ENCODE results near the gene ALOXE3. TPM values are rescaled to one million over a fixed set of nuclear protein-coding genes. Genes with fewer than 3 reads are reported as not detected.

ALOXE3 gene
- total RNA-seq, 1 donor from 2014 or later, result not detected

- Histone ChIP-seq H3K4me1 (ENCODE audit: control insufficient read depth in 3 of 3, insufficient read depth in 3 of 3, low read length in 3 of 3) (peaks cover 0 to 7% (median 0%) of the 10 kb centered on the region in 3 donors), H3K36me3 (ENCODE audit: control insufficient read depth in 3 of 3, insufficient read depth in 3 of 3, low read length in 3 of 3) (no peaks in the 10 kb centered on the region), H3K27ac (ENCODE audit: low read depth, low read length) (no peak overlapping the region), H3K9me3 (ENCODE audit: control insufficient read depth in 3 of 3, low read length in 3 of 3) (no peaks in the 10 kb centered on the region), H3K4me3 (ENCODE audit: low read length in 3 of 3) (no peak overlapping the region), H3K27me3 (ENCODE audit: control insufficient read depth in 3 of 3, insufficient read depth in 3 of 3, low read length in 3 of 3) (peaks cover 18 to 26% (median 26%) of the 10 kb centered on the region in 3 donors), H3K9ac (ENCODE audit: low read depth in 1 of 3, low read length in 3 of 3) (no peak overlapping the region)
These were observed 62.5 kb downstream of the ALOXE3 start for GRCh38 chr17:8055851-8056231.

GRCh38 chr17:8053600-8053999 lies 64.7 kb downstream of the ALOXE3 start:
- H3K36me3 ChIP-seq (ENCODE audit: control insufficient read depth in 3 of 3, insufficient read depth in 3 of 3, low read length in 3 of 3), result no peaks in the 10 kb centered on the region
- no peaks in the 10 kb centered on the region for H3K9me3 ChIP-seq (ENCODE audit: control insufficient read depth in 3 of 3, low read length in 3 of 3)
- peaks cover 11 to 17% (median 11%) of the 10 kb centered on the region in 3 donors for H3K27me3 ChIP-seq (ENCODE audit: control insufficient read depth in 3 of 3, insufficient read depth in 3 of 3, low read length in 3 of 3)
- no peak overlapping the region for H3K27ac ChIP-seq (ENCODE audit: low read depth, low read length)
- peaks cover 0 to 7% (median 0%) of the 10 kb centered on the region in 3 donors for H3K4me1 ChIP-seq (ENCODE audit: control insufficient read depth in 3 of 3, insufficient read depth in 3 of 3, low read length in 3 of 3)
- H3K4me3 ChIP-seq (ENCODE audit: low read length in 3 of 3), result no peak overlapping the region
- H3K9ac ChIP-seq (ENCODE audit: low read depth in 1 of 3, low read length in 3 of 3), result no peak overlapping the region

GRCh38 chr17:8052256-8053252 lies 65.8 kb downstream of the ALOXE3 start:
- H3K27ac ChIP-seq (ENCODE audit: low read depth, low read length), result no peak overlapping the region

GRCh38 chr17:8051831-8052230 lies 66.5 kb downstream of the ALOXE3 start:
- Histone ChIP-seq H3K4me3 (ENCODE audit: low read length in 3 of 3) (no peak overlapping the region), H3K27me3 (ENCODE audit: control insufficient read depth in 3 of 3, insufficient read depth in 3 of 3, low read length in 3 of 3) (peaks cover 7 to 15% (median 9%) of the 10 kb centered on the region in 3 donors), H3K36me3 (ENCODE audit: control insufficient read depth in 3 of 3, insufficient read depth in 3 of 3, low read length in 3 of 3) (no peaks in the 10 kb centered on the region), H3K9me3 (ENCODE audit: control insufficient read depth in 3 of 3, low read length in 3 of 3) (no peaks in the 10 kb centered on the region), H3K9ac (ENCODE audit: low read depth in 1 of 3, low read length in 3 of 3) (no peak overlapping the region), H3K4me1 (ENCODE audit: control insufficient read depth in 3 of 3, insufficient read depth in 3 of 3, low read length in 3 of 3) (no peaks in the 10 kb centered on the region), H3K27ac (ENCODE audit: low read depth, low read length) (no peak overlapping the region)

More at GRCh38 chr17:8052256-8053252, 65.8 kb downstream of the ALOXE3 start:
- H3K36me3 ChIP-seq (ENCODE audit: control insufficient read depth in 3 of 3, insufficient read depth in 3 of 3, low read length in 3 of 3), result no peaks in the 10 kb centered on the region
- no peak overlapping the region for H3K9ac ChIP-seq (ENCODE audit: low read depth in 1 of 3, low read length in 3 of 3)
- peaks cover 0 to 3% (median 0%) of the 10 kb centered on the region in 3 donors for H3K4me1 ChIP-seq (ENCODE audit: control insufficient read depth in 3 of 3, insufficient read depth in 3 of 3, low read length in 3 of 3)
- no peaks in the 10 kb centered on the region for H3K9me3 ChIP-seq (ENCODE audit: control insufficient read depth in 3 of 3, low read length in 3 of 3)
- peaks cover 8 to 10% (median 9%) of the 10 kb centered on the region in 3 donors for H3K27me3 ChIP-seq (ENCODE audit: control insufficient read depth in 3 of 3, insufficient read depth in 3 of 3, low read length in 3 of 3)
- no peak overlapping the region for H3K4me3 ChIP-seq (ENCODE audit: low read length in 3 of 3)

GRCh38 chr17:8048736-8049135 lies 69.6 kb downstream of the ALOXE3 start:
- Histone ChIP-seq H3K27ac (ENCODE audit: low read depth, low read length) (no peak overlapping the region), H3K9me3 (ENCODE audit: control insufficient read depth in 3 of 3, low read length in 3 of 3) (no peaks in the 10 kb centered on the region), H3K4me3 (ENCODE audit: low read length in 3 of 3) (no peak overlapping the region), H3K36me3 (ENCODE audit: control insufficient read depth in 3 of 3, insufficient read depth in 3 of 3, low read length in 3 of 3) (no peaks in the 10 kb centered on the region), H3K9ac (ENCODE audit: low read depth in 1 of 3, low read length in 3 of 3) (no peak overlapping the region), H3K27me3 (ENCODE audit: control insufficient read depth in 3 of 3, insufficient read depth in 3 of 3, low read length in 3 of 3) (peaks cover 0 to 29% (median 23%) of the 10 kb centered on the region in 3 donors), H3K4me1 (ENCODE audit: control insufficient read depth in 3 of 3, insufficient read depth in 3 of 3, low read length in 3 of 3) (no peaks in the 10 kb centered on the region)

GRCh38 chr17:8048236-8048635 lies 70.1 kb downstream of the ALOXE3 start:
- Histone ChIP-seq H3K36me3 (ENCODE audit: control insufficient read depth in 3 of 3, insufficient read depth in 3 of 3, low read length in 3 of 3) (no peaks in the 10 kb centered on the region), H3K9me3 (ENCODE audit: control insufficient read depth in 3 of 3, low read length in 3 of 3) (no peaks in the 10 kb centered on the region), H3K9ac (ENCODE audit: low read depth in 1 of 3, low read length in 3 of 3) (no peak overlapping the region), H3K4me1 (ENCODE audit: control insufficient read depth in 3 of 3, insufficient read depth in 3 of 3, low read length in 3 of 3) (no peaks in the 10 kb centered on the region), H3K27me3 (ENCODE audit: control insufficient read depth in 3 of 3, insufficient read depth in 3 of 3, low read length in 3 of 3) (peaks cover 0 to 29% (median 23%) of the 10 kb centered on the region in 3 donors), H3K4me3 (ENCODE audit: low read length in 3 of 3) (no peak overlapping the region), H3K27ac (ENCODE audit: low read depth, low read length) (no peak overlapping the region)

GRCh38 chr17:8047769-8048110 lies 70.6 kb downstream of the ALOXE3 start:
- no peaks in the 10 kb centered on the region for H3K4me1 ChIP-seq (ENCODE audit: control insufficient read depth in 3 of 3, insufficient read depth in 3 of 3, low read length in 3 of 3)
- H3K27me3 ChIP-seq (ENCODE audit: control insufficient read depth in 3 of 3, insufficient read depth in 3 of 3, low read length in 3 of 3), result peaks cover 0 to 29% (median 23%) of the 10 kb centered on the region in 3 donors
- H3K4me3 ChIP-seq (ENCODE audit: low read length in 3 of 3), result no peak overlapping the region
- no peak overlapping the region for H3K9ac ChIP-seq (ENCODE audit: low read depth in 1 of 3, low read length in 3 of 3)
- H3K9me3 ChIP-seq (ENCODE audit: control insufficient read depth in 3 of 3, low read length in 3 of 3), result no peaks in the 10 kb centered on the region
- H3K36me3 ChIP-seq (ENCODE audit: control insufficient read depth in 3 of 3, insufficient read depth in 3 of 3, low read length in 3 of 3), result no peaks in the 10 kb centered on the region
- H3K27ac ChIP-seq (ENCODE audit: low read depth, low read length), result no peak overlapping the region

- peaks cover 0 to 26% (median 23%) of the 10 kb centered on the region in 3 donors for H3K27me3 ChIP-seq (ENCODE audit: control insufficient read depth in 3 of 3, insufficient read depth in 3 of 3, low read length in 3 of 3)
These were observed 71.2 kb downstream of the ALOXE3 start for GRCh38 chr17:8046929-8047768.

GRCh38 chr17:8046306-8046928 lies 71.9 kb downstream of the ALOXE3 start:
- Histone ChIP-seq H3K27me3 (ENCODE audit: control insufficient read depth in 3 of 3, insufficient read depth in 3 of 3, low read length in 3 of 3) (peaks cover 0 to 24% (median 23%) of the 10 kb centered on the region in 3 donors), H3K4me3 (ENCODE audit: low read length in 3 of 3) (no peak overlapping the region), H3K27ac (ENCODE audit: low read depth, low read length) (no peak overlapping the region), H3K9me3 (ENCODE audit: control insufficient read depth in 3 of 3, low read length in 3 of 3) (no peaks in the 10 kb centered on the region), H3K9ac (ENCODE audit: low read depth in 1 of 3, low read length in 3 of 3) (no peak overlapping the region), H3K36me3 (ENCODE audit: control insufficient read depth in 3 of 3, insufficient read depth in 3 of 3, low read length in 3 of 3) (no peaks in the 10 kb centered on the region), H3K4me1 (ENCODE audit: control insufficient read depth in 3 of 3, insufficient read depth in 3 of 3, low read length in 3 of 3) (no peaks in the 10 kb centered on the region)

More at GRCh38 chr17:8046929-8047768, 71.2 kb downstream of the ALOXE3 start:
- H3K4me1 ChIP-seq (ENCODE audit: control insufficient read depth in 3 of 3, insufficient read depth in 3 of 3, low read length in 3 of 3), result no peaks in the 10 kb centered on the region
- H3K4me3 ChIP-seq (ENCODE audit: low read length in 3 of 3), result no peak overlapping the region
- no peak overlapping the region for H3K9ac ChIP-seq (ENCODE audit: low read depth in 1 of 3, low read length in 3 of 3)
- H3K9me3 ChIP-seq (ENCODE audit: control insufficient read depth in 3 of 3, low read length in 3 of 3), result no peaks in the 10 kb centered on the region
- no peaks in the 10 kb centered on the region for H3K36me3 ChIP-seq (ENCODE audit: control insufficient read depth in 3 of 3, insufficient read depth in 3 of 3, low read length in 3 of 3)
- no peak overlapping the region for H3K27ac ChIP-seq (ENCODE audit: low read depth, low read length)
